Endothelial cell of umbilical vein (primary cell): ENCODE data around the gene SLC25A44. TPM values are rescaled to one million over a fixed set of nuclear protein-coding genes. Genes with fewer than 3 reads are reported as not detected.

Experiments
- BruUV-seq: library from RNA; stranded (reverse); fragments of 400-500 nt; replicated peaks from 2 replicates; lab custom pipeline; 2021; lab: Mats Ljungman, UMichigan
- CTCF ChIA-PET: fragments of 300-600, 350-600 bp; sonication (Branson Sonifier 250); formaldehyde crosslinking; loops from one replicate; lab custom pipeline; 2021; ENCODE audit warnings: antibody characterized with exemption, inconsistent platforms; lab: Charles Lee
- POLR2A ChIA-PET: fragments of 300-600, 350-600 bp; sonication (Branson Sonifier 250); formaldehyde crosslinking; loops from one replicate; lab custom pipeline; 2021; ENCODE audit warnings: antibody characterized with exemption, inconsistent platforms; lab: Charles Lee
- DNase-seq: peaks from one replicate; pipeline ENCODE4 v3.0.0-alpha.2; 2011; ENCODE audit warnings: low read depth, low spot score
- FAIRE-seq: peaks from 2 replicates; lab custom pipeline; 2011; peaks lifted over from hg19 to GRCh38; lab: Jason Lieb, UNC
- H2AFZ ChIP-seq: 2 replicates; pipeline ENCODE4 v1.6.0; 2012; ENCODE audit warnings: low read depth, low read length, control low read depth, inconsistent platforms
- H3K27ac ChIP-seq: 2 replicates; pipeline ENCODE4 v1.5.1; 2011; ENCODE audit warnings: low read depth, mild to moderate bottlenecking, control low read depth, low read length, moderate library complexity; ENCODE audit not compliant: insufficient read depth
- H3K27me3 ChIP-seq, 2 experiments: 2 replicates each; pipeline versions ENCODE4 v1.6.0 to v1.6.1; 2011; ENCODE audit warnings: low read length in 2 of 2, mixed read lengths in 1 of 2; ENCODE audit not compliant: control insufficient read depth in 2 of 2, insufficient read depth in 2 of 2
- H3K36me3 ChIP-seq, 2 experiments: 2 replicates in 1 of 2; 3 replicates in 1 of 2; pipeline ENCODE4 v1.5.1; 2011; ENCODE audit warnings: low read length in 2 of 2, mild to moderate bottlenecking in 1 of 2, moderate library complexity in 1 of 2; ENCODE audit not compliant: control insufficient read depth in 2 of 2, insufficient read depth in 2 of 2; ENCODE audit errors: extremely low read depth in 1 of 2
- H3K4me1 ChIP-seq: 3 replicates; pipeline ENCODE4 v1.5.1; 2011; ENCODE audit warnings: mild to moderate bottlenecking, low read length; ENCODE audit not compliant: control insufficient read depth, insufficient read depth; ENCODE audit errors: extremely low read depth
- H3K4me2 ChIP-seq: 2 replicates; pipeline ENCODE4 v1.6.1; 2011; ENCODE audit warnings: low read length, control low read depth, mixed read lengths; ENCODE audit not compliant: insufficient read depth
- H3K4me3 ChIP-seq, 3 experiments: fragments of 200-600 bp in 1 of 3; sonication (generic), shearing (Covaris generic) in 1 of 3; replicated peaks in 1 of 3; 2 replicates each; pipeline ENCODE4 v1.5.1; 2011 to 2016; ENCODE audit warnings: control low read depth in 3 of 3, low read length in 3 of 3, mild to moderate bottlenecking in 2 of 3, inconsistent platforms in 1 of 3, low read depth in 1 of 3, moderate library complexity in 1 of 3; ENCODE audit not compliant: insufficient read depth in 1 of 3
- H3K79me2 ChIP-seq: 2 replicates; pipeline ENCODE4 v1.6.0; 2012; ENCODE audit warnings: low read length, inconsistent platforms; ENCODE audit not compliant: control insufficient read depth, insufficient read depth
- H3K9ac ChIP-seq: replicated peaks from 2 replicates; pipeline ENCODE3; 2011; ENCODE audit warnings: low read length, control low read depth; ENCODE audit not compliant: insufficient read depth; ENCODE audit errors: extremely low read depth
- H3K9me1 ChIP-seq: replicated peaks from 3 replicates; pipeline ENCODE4 v1.6.0; 2011; ENCODE audit warnings: mild to moderate bottlenecking, low read length; ENCODE audit not compliant: control insufficient read depth, insufficient read depth; ENCODE audit errors: extremely low read depth
- H3K9me3 ChIP-seq: replicated peaks from 2 replicates; pipeline ENCODE4 v1.5.1; 2012; ENCODE audit warnings: low read length, inconsistent platforms; ENCODE audit not compliant: control insufficient read depth, insufficient read depth
- H4K20me1 ChIP-seq: replicated peaks from 2 replicates; pipeline ENCODE3; 2011; ENCODE audit warnings: mild to moderate bottlenecking, low read length; ENCODE audit not compliant: control insufficient read depth, insufficient read depth; ENCODE audit errors: extremely low read depth
- CTCF ChIP-seq, 2 donors: IDR thresholded peaks; 1 replicate in 1 of 2; 2 replicates in 1 of 2; pipeline ENCODE4 v1.5.1; 2011; ENCODE audit warnings: low read length in 2 of 2, mild to moderate bottlenecking in 2 of 2, moderate library complexity in 2 of 2, control low read depth in 1 of 2, inconsistent platforms in 1 of 2, low read depth in 1 of 2; ENCODE audit not compliant: insufficient read depth in 1 of 2; ENCODE audit errors: extremely low read depth in 1 of 2
- EZH2 ChIP-seq: IDR thresholded peaks from 2 replicates; pipeline ENCODE4 v1.6.1; 2012; ENCODE audit warnings: borderline replicate concordance, low read depth, mild to moderate bottlenecking, moderate library complexity, low read length, inconsistent platforms; ENCODE audit not compliant: severe bottlenecking
- FOS ChIP-seq: IDR thresholded peaks from 2 replicates; pipeline ENCODE4 v1.6.1; 2011; ENCODE audit warnings: mild to moderate bottlenecking, low read length, moderate library complexity, borderline replicate concordance; ENCODE audit not compliant: insufficient read depth
- GATA2 ChIP-seq: IDR thresholded peaks from 2 replicates; pipeline ENCODE4 v1.7.0; 2011; ENCODE audit warnings: low read depth, mild to moderate bottlenecking, moderate library complexity, mixed read lengths, low read length; ENCODE audit not compliant: insufficient read length, insufficient read depth
- JUN ChIP-seq: IDR thresholded peaks from 2 replicates; pipeline ENCODE4 v1.6.1; 2011; ENCODE audit warnings: borderline replicate concordance, low read depth; ENCODE audit not compliant: insufficient read length, insufficient read depth
- MAX ChIP-seq: IDR thresholded peaks from 2 replicates; pipeline ENCODE4 v1.6.1; 2011; ENCODE audit not compliant: insufficient read depth, insufficient read length
- MYC ChIP-seq: IDR thresholded peaks from one replicate; pipeline ENCODE4 v1.6.1; 2011; ENCODE audit warnings: mild to moderate bottlenecking, low read depth, low read length
- POLR2A ChIP-seq: IDR thresholded peaks from 2 replicates; pipeline ENCODE4 v1.6.1; 2012; ENCODE audit warnings: low read depth, mild to moderate bottlenecking, control low read depth, low read length
- POLR2AphosphoS5 ChIP-seq: IDR thresholded peaks from 2 replicates; pipeline ENCODE4 v1.6.1; 2012; ENCODE audit warnings: low read depth, mild to moderate bottlenecking, control low read depth, low read length, moderate library complexity; ENCODE audit not compliant: insufficient read depth
- dilution Hi-C: fragments of 300-500 bp; cut with MboI; formaldehyde crosslinking; loops from one replicate; pipeline ENCODE4 v1.15.0; 2019; ENCODE audit warnings: low sequenced_read_pairs; ENCODE audit not compliant: extremely low pct_ligation_motif_present
- intact Hi-C: fragments of 100-400 bp; cut with micrococcal nuclease; formaldehyde crosslinking; loops from one replicate; pipeline ENCODE4 v1.10.0; 2022
- polyA plus RNA-seq, 4 experiments: library from polyadenylated mRNA; depleted of rRNA in 3 of 4; stranded (reverse) in 3 of 4; unstranded in 1 of 4; fragments of >200 nt; gene quantifications; 2 replicates each; pipeline versions ENCODE4 v1.2.1 to v1.2.3, GENCODE V29; 2011 to 2012; ENCODE audit warnings: missing spikeins in 1 of 4
- total RNA-seq: library from RNA; stranded (reverse); gene quantifications from 2 replicates; pipeline ENCODE4 v1.2.3, GENCODE V29; 2021

The SLC25A44 gene
- total and polyA plus RNA-seq, 2 donors (not counting 3 experiments of a cell fraction or from before 2014, with no cell fraction given), result 24.0 to 30.6 TPM

- ChIA-PET CTCF (interaction anchor here (0.7 to 8.8 kb wide), 2 partner anchors 83 to 99 kb away, joined by 3 to 489 read pairs; no protein-coding TSS in a partner anchor), POLR2A (interaction anchor here (0.6 kb wide), 1 partner anchor 34 kb away, joined by 3 read pairs; the partner anchor contains the start of gene SLC25A44)
- no peak overlapping the region for H3K4me3 ChIP-seq
- intact Hi-C loops (loop anchor here (5.0 kb wide), 1 partner anchor 36 kb away; the partner anchor contains the start of gene SLC25A44), dilution Hi-C loops (loop anchor here (10.0 kb wide), 1 partner anchor 94 kb away; no protein-coding TSS in a partner anchor)
- no peak overlapping the region for H3K4me2 ChIP-seq
- H3K27ac ChIP-seq, result no peak overlapping the region
- H3K9me3 ChIP-seq, result no peaks in the 10 kb centered on the region
- H2AFZ ChIP-seq, result no peak overlapping the region
- H4K20me1 ChIP-seq, result no peaks in the 10 kb centered on the region
- H3K9ac ChIP-seq, result no peak overlapping the region
- peaks cover 0 to 9% of the 10 kb centered on the region in 2 experiments for H3K36me3 ChIP-seq
- no peaks in the 10 kb centered on the region for H3K9me1 ChIP-seq
- TF ChIP-seq JUN (no peak), FOS (no peak), MAX (no peak), EZH2 (no peak), POLR2A (no peak), POLR2AphosphoS5 (no peak), CTCF (IDR thresholded peaks at IDR 0.05; ENCODE audit: extremely low read depth in 1 of 2, insufficient read depth in 1 of 2, low read depth in 1 of 2, low read length in 2 of 2) (no peak), GATA2 (no peak), MYC (no peak)
- peaks cover 6% of the 10 kb centered on the region for H3K4me1 ChIP-seq
- DNase-seq, result no peak
- no peaks in the 10 kb centered on the region for H3K27me3 ChIP-seq
- FAIRE-seq, result no peak
- no TSS peak for BruUV-seq
- H3K79me2 ChIP-seq, result no peaks in the 10 kb centered on the region
Measured at GRCh38 chr1:156228501-156228900, 34.6 kb downstream of the SLC25A44 start.
